Neural cell (in vitro differentiated cells): Measurements from ENCODE around the gene KLHL6. TPM values are rescaled to one million over a fixed set of nuclear protein-coding genes. Genes with fewer than 3 reads are reported as not detected.

Experiments
- H2AFZ ChIP-seq: fragments of 200-600, 300-800 bp; sonication (generic), shearing (Covaris generic); 2 replicates; pipeline ENCODE4 v1.6.0; 2014; ENCODE audit warnings: low read depth, mild to moderate bottlenecking, antibody characterized with exemption, low read length, moderate library complexity
- H3F3A ChIP-seq: fragments of 200-600 bp; shearing (Covaris generic); 2 replicates; pipeline ENCODE4 v1.6.1; 2016; ENCODE audit warnings: mild to moderate bottlenecking, moderate library complexity, mixed read lengths, antibody characterized with exemption, low read length; ENCODE audit not compliant: insufficient read depth, poor library complexity, severe bottlenecking
- H3K27ac ChIP-seq: fragments of 200-600, 300-800 bp; sonication (generic), shearing (Covaris generic); 2 replicates; pipeline ENCODE4 v1.5.1; 2014; ENCODE audit warnings: mild to moderate bottlenecking, low read length, moderate library complexity
- H3K27me3 ChIP-seq: fragments of 300-800, 200-600 bp; sonication (generic), shearing (Covaris generic); 2 replicates; pipeline ENCODE4 v1.6.0; 2014; ENCODE audit warnings: mild to moderate bottlenecking, low read depth, low read length, moderate library complexity; ENCODE audit not compliant: insufficient read depth
- H3K36me3 ChIP-seq: fragments of 300-800, 200-600 bp; sonication (generic), shearing (Covaris generic); 2 replicates; pipeline ENCODE4 v1.5.1; 2014; ENCODE audit warnings: mild to moderate bottlenecking, antibody characterized with exemption, low read length, moderate library complexity; ENCODE audit not compliant: insufficient read depth
- H3K4me2 ChIP-seq: fragments of 300-800, 200-600 bp; sonication (generic), shearing (Covaris generic); 2 replicates; pipeline ENCODE4 v1.6.0; 2014; ENCODE audit warnings: mild to moderate bottlenecking, low read length
- H3K4me3 ChIP-seq: fragments of 300-800, 200-600 bp; sonication (generic), shearing (Covaris generic); 2 replicates; pipeline ENCODE4 v1.5.1; 2014; ENCODE audit warnings: mild to moderate bottlenecking, low read length, moderate library complexity
- H3K79me2 ChIP-seq: fragments of 200-600 bp; shearing (Covaris generic); replicated peaks from 2 replicates; pipeline ENCODE4 v1.6.0; 2014; ENCODE audit warnings: mild to moderate bottlenecking, low read length, moderate library complexity; ENCODE audit not compliant: insufficient read depth
- H3K9ac ChIP-seq: fragments of 300-800, 200-600 bp; sonication (generic), shearing (Covaris generic); 2 replicates; pipeline ENCODE4 v1.6.1; 2016; ENCODE audit warnings: mild to moderate bottlenecking, low read length, mixed read lengths
- H3K9me2 ChIP-seq: fragments of 200-600 bp; shearing (Covaris generic); 2 replicates; pipeline ENCODE4 v1.6.1; 2016; ENCODE audit warnings: mild to moderate bottlenecking, low read length, mixed read lengths; ENCODE audit not compliant: insufficient read depth
- H3K9me3 ChIP-seq: fragments of 200-600, 300-800 bp; sonication (generic), shearing (Covaris generic); 2 replicates; pipeline ENCODE4 v1.6.1; 2016; ENCODE audit warnings: mild to moderate bottlenecking, mixed run types, low read length, moderate library complexity, mixed read lengths
- H4K20me1 ChIP-seq: fragments of 200-600 bp; shearing (Covaris generic); 2 replicates; pipeline ENCODE4 v1.6.1; 2016; ENCODE audit warnings: mild to moderate bottlenecking, mixed run types; ENCODE audit not compliant: insufficient read depth
- EP300 ChIP-seq: fragments of 450-650 bp; conservative IDR thresholded peaks from 2 replicates; pipeline ENCODE4 v1.6.1; 2014; ENCODE audit warnings: antibody characterized with exemption, mild to moderate bottlenecking, moderate library complexity; ENCODE audit not compliant: poor library complexity, severe bottlenecking
- EZH2 ChIP-seq: fragments of 200-600, 300-800 bp; shearing (Covaris generic), sonication (generic); IDR thresholded peaks from 2 replicates; pipeline ENCODE4 v1.6.1; 2014; ENCODE audit warnings: antibody characterized with exemption, low read length, borderline replicate concordance, mild to moderate bottlenecking; ENCODE audit not compliant: insufficient read depth, poor library complexity, severe bottlenecking
- MXI1 ChIP-seq: fragments of 450-650 bp; conservative IDR thresholded peaks from 2 replicates; pipeline ENCODE4 v1.6.1; 2014; ENCODE audit warnings: antibody characterized with exemption, mild to moderate bottlenecking; ENCODE audit not compliant: poor library complexity, severe bottlenecking
- POLR2AphosphoS5 ChIP-seq: IDR thresholded peaks from 2 replicates; pipeline ENCODE4 v1.6.1; 2012
- RAD21 ChIP-seq: fragments of 450-650 bp; conservative IDR thresholded peaks from 2 replicates; pipeline ENCODE4 v1.6.1; 2014; ENCODE audit warnings: antibody characterized with exemption, mild to moderate bottlenecking, moderate library complexity
- SMC3 ChIP-seq: fragments of 450-650 bp; conservative IDR thresholded peaks from 2 replicates; pipeline ENCODE4 v1.6.1; 2014; ENCODE audit warnings: antibody characterized with exemption, mild to moderate bottlenecking, moderate library complexity; ENCODE audit not compliant: poor library complexity
- TAF1 ChIP-seq: IDR thresholded peaks from 2 replicates; pipeline ENCODE4 v1.6.1; 2012; ENCODE audit warnings: low read depth
- polyA plus RNA-seq: library from polyadenylated mRNA; depleted of rRNA; stranded (reverse); fragments of >200 nt; gene quantifications from 2 replicates; pipeline ENCODE4 v1.2.3, GENCODE V29; 2014
- TF ChIP-seq, protein P1 (sequence below): fragments of 450-650 bp; IDR thresholded peaks from 2 replicates; pipeline ENCODE4 v1.5.1; 2014; ENCODE audit warnings: antibody characterized with exemption, mild to moderate bottlenecking, moderate library complexity; ENCODE audit not compliant: poor library complexity, severe bottlenecking
- TF ChIP-seq, protein P2 (sequence below): IDR thresholded peaks from 2 replicates; pipeline ENCODE4 v1.6.1; 2012; ENCODE audit warnings: borderline replicate concordance

Gene KLHL6
- polyA plus RNA-seq, 1 donor from 2014 or later: not detected

DNA sequence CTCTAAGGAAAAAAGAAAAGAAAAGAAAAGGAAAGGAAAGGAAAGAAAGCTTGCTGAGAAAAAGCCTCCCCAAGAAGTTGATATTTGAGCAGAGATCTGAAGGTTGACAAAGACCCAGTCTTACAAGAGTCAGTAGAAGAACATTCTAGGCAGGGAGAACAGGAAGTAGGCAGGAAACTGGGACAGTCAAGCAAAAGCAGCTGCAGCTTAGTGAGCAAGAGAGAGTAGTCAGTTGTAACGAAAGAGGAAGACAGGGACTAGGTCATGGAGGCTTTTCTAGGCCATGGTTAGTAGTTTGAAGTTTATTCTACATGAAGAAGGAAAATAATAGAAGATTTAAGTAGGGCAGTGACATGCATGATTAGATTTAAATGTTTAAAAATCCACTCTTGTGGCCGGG is 31.8 kb upstream of the KLHL6 start:
- H3K4me3 ChIP-seq: no peak overlapping the region
- H3K79me2 ChIP-seq: no peaks in the 10 kb centered on the region
- no peaks in the 10 kb centered on the region for H3K9me2 ChIP-seq
- H3K9ac ChIP-seq: no peak overlapping the region
- no peak overlapping the region for H3K4me2 ChIP-seq
- no peak overlapping the region for H2AFZ ChIP-seq
- H3K27me3 ChIP-seq: no peaks in the 10 kb centered on the region
- no peaks in the 10 kb centered on the region for H3K36me3 ChIP-seq
- no peaks in the 10 kb centered on the region for H4K20me1 ChIP-seq
- TF ChIP-seq SMC3 (no peak), POLR2AphosphoS5 (no peak)
- H3K27ac ChIP-seq: no peak overlapping the region
- no peaks in the 10 kb centered on the region for H3K9me3 ChIP-seq
- no peaks in the 10 kb centered on the region for H3F3A ChIP-seq

DNA sequence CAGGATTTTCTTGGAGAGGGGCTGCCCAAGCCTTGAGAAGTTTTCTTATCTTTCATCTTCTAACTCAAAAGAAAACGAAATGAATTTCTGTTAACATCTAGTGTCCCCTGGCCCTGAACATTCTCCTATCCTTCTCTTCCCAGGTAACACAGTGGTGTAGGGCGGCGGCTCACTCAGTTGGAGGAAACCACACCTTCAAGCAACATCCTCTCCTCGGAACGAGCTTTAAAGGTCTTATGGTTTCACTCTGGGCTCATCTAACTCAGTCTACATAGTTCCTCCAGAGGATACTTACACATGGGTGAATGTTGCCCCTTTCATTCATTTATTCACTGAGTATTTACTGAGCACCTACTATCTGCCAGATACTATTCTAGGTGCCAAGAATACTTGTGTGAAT is 31.0 kb upstream of the KLHL6 start:
- Histone ChIP-seq H3F3A (no peaks in the 10 kb centered on the region), H3K36me3 (no peaks in the 10 kb centered on the region), H4K20me1 (no peaks in the 10 kb centered on the region), H3K27ac (no peak overlapping the region), H3K4me3 (no peak overlapping the region), H3K9me3 (no peaks in the 10 kb centered on the region), H3K9me2 (no peaks in the 10 kb centered on the region), H3K9ac (no peak overlapping the region), H3K4me2 (no peak overlapping the region), H3K79me2 (no peaks in the 10 kb centered on the region), H3K27me3 (no peaks in the 10 kb centered on the region), H2AFZ (no peak overlapping the region)
- no peak for TF ChIP-seq POLR2AphosphoS5
- TF ChIP-seq, protein P1, sequence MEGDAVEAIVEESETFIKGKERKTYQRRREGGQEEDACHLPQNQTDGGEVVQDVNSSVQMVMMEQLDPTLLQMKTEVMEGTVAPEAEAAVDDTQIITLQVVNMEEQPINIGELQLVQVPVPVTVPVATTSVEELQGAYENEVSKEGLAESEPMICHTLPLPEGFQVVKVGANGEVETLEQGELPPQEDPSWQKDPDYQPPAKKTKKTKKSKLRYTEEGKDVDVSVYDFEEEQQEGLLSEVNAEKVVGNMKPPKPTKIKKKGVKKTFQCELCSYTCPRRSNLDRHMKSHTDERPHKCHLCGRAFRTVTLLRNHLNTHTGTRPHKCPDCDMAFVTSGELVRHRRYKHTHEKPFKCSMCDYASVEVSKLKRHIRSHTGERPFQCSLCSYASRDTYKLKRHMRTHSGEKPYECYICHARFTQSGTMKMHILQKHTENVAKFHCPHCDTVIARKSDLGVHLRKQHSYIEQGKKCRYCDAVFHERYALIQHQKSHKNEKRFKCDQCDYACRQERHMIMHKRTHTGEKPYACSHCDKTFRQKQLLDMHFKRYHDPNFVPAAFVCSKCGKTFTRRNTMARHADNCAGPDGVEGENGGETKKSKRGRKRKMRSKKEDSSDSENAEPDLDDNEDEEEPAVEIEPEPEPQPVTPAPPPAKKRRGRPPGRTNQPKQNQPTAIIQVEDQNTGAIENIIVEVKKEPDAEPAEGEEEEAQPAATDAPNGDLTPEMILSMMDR: no peak
- no peak for TF ChIP-seq MXI1
- no peak for TF ChIP-seq SMC3
- no peak for TF ChIP-seq TAF1
- no peak for TF ChIP-seq EZH2
- TF ChIP-seq, protein P2, sequence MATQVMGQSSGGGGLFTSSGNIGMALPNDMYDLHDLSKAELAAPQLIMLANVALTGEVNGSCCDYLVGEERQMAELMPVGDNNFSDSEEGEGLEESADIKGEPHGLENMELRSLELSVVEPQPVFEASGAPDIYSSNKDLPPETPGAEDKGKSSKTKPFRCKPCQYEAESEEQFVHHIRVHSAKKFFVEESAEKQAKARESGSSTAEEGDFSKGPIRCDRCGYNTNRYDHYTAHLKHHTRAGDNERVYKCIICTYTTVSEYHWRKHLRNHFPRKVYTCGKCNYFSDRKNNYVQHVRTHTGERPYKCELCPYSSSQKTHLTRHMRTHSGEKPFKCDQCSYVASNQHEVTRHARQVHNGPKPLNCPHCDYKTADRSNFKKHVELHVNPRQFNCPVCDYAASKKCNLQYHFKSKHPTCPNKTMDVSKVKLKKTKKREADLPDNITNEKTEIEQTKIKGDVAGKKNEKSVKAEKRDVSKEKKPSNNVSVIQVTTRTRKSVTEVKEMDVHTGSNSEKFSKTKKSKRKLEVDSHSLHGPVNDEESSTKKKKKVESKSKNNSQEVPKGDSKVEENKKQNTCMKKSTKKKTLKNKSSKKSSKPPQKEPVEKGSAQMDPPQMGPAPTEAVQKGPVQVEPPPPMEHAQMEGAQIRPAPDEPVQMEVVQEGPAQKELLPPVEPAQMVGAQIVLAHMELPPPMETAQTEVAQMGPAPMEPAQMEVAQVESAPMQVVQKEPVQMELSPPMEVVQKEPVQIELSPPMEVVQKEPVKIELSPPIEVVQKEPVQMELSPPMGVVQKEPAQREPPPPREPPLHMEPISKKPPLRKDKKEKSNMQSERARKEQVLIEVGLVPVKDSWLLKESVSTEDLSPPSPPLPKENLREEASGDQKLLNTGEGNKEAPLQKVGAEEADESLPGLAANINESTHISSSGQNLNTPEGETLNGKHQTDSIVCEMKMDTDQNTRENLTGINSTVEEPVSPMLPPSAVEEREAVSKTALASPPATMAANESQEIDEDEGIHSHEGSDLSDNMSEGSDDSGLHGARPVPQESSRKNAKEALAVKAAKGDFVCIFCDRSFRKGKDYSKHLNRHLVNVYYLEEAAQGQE: no peak
- TF ChIP-seq EP300: no peak
- no peak for TF ChIP-seq RAD21

DNA sequence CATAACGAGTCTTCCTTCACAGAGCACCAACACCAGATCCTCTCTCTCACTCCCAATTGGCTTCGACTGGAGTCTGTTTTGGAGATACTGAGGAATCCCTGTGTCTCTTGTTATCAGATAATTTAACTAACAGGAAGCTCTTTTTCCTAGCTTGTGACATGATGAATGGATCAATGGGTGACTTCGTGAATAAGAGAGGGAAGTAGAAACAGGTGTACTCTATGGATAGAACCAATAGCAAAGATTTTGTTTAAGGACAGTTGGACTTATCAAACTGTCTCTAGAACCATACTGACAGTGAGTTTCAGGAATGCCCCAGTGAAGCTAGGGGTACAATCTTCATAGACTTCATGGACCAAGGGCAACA is 29.4 kb upstream of the KLHL6 start:
- Histone ChIP-seq H3K4me2 (no peak overlapping the region), H3K27me3 (no peaks in the 10 kb centered on the region), H3K9me3 (no peaks in the 10 kb centered on the region), H3K9me2 (no peaks in the 10 kb centered on the region), H3K79me2 (no peaks in the 10 kb centered on the region), H3K4me3 (no peak overlapping the region), H3K36me3 (no peaks in the 10 kb centered on the region), H3F3A (no peaks in the 10 kb centered on the region), H3K9ac (no peak overlapping the region), H3K27ac (no peak overlapping the region), H4K20me1 (no peaks in the 10 kb centered on the region), H2AFZ (no peak overlapping the region)
- TF ChIP-seq, protein P1: no peak
- TF ChIP-seq, protein P2: no peak
- no peak for TF ChIP-seq TAF1
- TF ChIP-seq POLR2AphosphoS5: no peak
- no peak for TF ChIP-seq EZH2
- TF ChIP-seq SMC3: no peak
- no peak for TF ChIP-seq EP300
- no peak for TF ChIP-seq MXI1
- no peak for TF ChIP-seq RAD21
